GM18951 (cell line): ENCODE data around the gene DHRS11.

Experiments
- POLR2A ChIP-seq: IDR thresholded peaks from 4 replicates; pipeline ENCODE4 v1.6.1; 2011; ENCODE audit warnings: mild to moderate bottlenecking; ENCODE audit not compliant: insufficient read length, insufficient read depth; ENCODE audit errors: extremely low read depth
- in situ Hi-C: fragments of 300-500 bp; cut with MboI; formaldehyde crosslinking; loops from one replicate; pipeline ENCODE4 v1.12.0; 2022; ENCODE audit warnings: low sequenced_read_pairs, mixed read lengths, inconsistent platforms; ENCODE audit not compliant: unreplicated experiment

DHRS11 gene, protein sequence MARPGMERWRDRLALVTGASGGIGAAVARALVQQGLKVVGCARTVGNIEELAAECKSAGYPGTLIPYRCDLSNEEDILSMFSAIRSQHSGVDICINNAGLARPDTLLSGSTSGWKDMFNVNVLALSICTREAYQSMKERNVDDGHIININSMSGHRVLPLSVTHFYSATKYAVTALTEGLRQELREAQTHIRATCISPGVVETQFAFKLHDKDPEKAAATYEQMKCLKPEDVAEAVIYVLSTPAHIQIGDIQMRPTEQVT

DNA sequence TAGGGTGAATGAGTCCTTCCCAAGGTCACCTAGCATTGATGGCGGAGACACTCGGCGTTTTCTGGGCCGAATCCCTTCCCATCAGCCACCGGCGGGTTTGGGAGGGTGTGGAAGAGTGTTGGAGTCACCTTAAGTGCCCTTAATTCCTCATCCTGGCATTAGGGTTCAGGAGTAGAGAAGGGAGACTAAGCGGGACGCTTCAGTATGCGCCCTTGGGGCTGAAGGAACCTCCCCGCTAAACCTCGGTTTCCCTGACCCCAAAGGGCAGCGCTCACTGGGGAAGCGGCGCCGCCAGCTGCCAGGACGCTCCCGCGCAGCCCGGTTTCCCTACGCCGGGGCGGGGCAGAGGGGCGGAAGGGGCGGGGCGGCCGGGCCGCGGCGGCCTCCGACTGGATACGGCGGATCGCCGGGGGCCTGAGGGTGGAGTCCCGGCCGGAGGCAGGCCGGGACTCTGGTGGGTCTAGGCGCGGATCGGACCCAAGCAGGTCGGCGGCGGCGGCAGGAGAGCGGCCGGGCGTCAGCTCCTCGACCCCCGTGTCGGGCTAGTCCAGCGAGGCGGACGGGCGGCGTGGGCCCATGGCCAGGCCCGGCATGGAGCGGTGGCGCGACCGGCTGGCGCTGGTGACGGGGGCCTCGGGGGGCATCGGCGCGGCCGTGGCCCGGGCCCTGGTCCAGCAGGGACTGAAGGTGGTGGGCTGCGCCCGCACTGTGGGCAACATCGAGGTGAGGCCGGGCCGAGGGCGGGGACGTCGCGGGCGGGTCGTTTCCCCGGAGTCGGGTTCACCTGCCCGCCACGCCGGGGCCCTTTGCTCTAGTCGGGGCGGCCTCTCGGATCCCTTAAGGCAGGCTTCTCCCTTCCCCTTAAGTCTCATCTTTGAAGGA, at the start of gene DHRS11:
TSS of gene DHRS11 (plus strand) at position 446 of the 882 bp plus-strand sequence. CDS start at position 577, 131 bp downstream.
- peak; percentile 64 for TF ChIP-seq POLR2A
- in situ Hi-C loops = no loop called here

DNA sequence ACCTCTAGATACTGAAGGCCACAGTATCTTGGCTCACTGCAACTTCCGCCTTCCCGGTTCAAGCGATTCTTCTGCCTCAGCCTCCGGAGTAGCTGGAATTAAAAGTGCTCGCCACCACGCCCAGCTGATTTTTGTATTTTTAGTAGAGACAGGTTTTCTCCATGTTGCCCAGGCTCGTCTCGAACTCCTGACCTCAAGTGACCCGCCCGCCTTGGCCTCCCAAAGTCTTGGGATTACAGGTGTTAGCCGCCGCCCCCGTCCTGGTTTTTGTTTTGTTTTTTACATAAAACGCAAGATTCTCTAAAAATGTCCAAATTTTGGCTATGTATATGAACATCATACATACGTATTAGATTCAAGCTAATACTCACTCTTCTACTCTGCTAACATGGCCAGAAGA, 48.9 kb upstream of the DHRS11 start:
- no peak for TF ChIP-seq POLR2A
- in situ Hi-C loops = no loop called here

DNA sequence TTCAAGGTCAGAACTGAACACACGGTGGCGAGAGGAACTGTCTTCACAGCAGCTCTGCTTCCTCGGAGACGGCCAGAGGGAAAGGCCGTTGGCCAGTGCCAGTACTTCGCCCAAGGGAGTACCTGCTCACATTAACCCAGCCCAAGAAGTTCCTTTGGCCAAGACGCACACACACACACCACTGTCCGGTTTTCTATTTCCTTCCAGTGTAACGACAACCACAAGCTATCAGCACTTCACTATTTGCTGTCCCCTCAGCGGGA, 47.7 kb upstream of the DHRS11 start:
- no peak for TF ChIP-seq POLR2A
- in situ Hi-C loops = no loop called here

DNA sequence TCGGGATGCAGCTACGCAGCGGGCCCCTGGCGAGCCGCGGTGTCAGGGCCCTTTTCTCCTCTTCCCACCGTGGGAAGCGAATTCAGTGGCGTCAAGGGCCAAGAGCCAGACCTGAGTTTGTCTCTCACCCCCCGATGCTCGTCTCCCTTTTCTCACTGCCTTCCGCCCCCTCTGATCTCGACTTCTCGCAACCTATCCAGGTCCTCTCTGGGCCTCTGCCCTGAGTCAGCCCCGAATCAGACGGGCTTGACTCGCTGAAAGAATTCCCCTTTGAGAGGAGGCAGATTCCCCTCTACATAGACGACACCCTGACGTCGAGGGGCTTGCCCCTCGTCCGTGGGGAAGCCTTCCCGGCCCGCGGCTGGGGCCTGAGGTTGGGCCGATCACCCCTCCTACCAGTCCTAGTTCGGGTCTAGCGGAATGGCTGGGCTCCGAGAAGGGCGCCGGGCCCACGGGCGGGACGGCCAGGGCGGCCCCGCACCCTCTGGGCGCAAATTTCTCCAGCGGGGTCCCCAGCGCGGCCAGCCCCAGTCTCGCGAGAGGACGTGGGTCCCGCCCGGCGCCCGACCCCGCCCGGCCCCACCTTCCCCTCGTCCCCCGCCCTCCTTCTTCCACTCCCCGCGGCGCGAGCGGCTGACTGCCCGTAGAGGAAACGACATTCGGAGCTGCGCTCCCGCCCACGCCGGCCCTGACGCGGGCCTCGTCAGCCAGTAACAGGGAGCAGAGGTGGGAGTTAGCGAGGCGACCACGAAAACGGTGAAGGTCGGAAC, 47.2 kb upstream of the DHRS11 start, which contains the start of gene GGNBP2:
TSS of gene GGNBP2 (plus strand) at position 613 of the 770 bp plus-strand sequence. CDS start 806 bp downstream, outside the sequence.
- TF ChIP-seq POLR2A = peak; percentile 86
- in situ Hi-C loops = no loop called here

DNA sequence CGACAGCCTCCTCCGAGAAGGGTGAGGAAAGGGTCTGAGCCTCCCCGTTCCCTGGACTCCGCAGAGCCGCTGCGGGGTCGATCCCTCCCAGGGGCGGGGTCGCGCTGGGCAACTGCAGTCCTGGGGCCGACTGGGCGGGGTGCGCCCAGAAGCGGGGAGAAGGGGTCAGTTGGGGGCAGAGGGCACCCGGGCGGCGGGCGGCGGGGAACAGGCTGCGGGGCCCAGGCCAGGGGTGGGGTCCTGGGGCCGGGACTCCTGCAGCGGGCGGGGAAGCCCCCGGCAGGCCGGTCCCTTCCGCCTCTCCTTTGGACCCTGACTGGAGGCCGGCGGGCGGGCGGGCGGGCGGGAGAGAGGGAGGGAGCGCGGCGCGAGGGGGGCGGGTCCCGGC, 46.6 kb upstream of the DHRS11 start:
- in situ Hi-C loops = no loop called here
- peak; percentile 50 for TF ChIP-seq POLR2A

DNA sequence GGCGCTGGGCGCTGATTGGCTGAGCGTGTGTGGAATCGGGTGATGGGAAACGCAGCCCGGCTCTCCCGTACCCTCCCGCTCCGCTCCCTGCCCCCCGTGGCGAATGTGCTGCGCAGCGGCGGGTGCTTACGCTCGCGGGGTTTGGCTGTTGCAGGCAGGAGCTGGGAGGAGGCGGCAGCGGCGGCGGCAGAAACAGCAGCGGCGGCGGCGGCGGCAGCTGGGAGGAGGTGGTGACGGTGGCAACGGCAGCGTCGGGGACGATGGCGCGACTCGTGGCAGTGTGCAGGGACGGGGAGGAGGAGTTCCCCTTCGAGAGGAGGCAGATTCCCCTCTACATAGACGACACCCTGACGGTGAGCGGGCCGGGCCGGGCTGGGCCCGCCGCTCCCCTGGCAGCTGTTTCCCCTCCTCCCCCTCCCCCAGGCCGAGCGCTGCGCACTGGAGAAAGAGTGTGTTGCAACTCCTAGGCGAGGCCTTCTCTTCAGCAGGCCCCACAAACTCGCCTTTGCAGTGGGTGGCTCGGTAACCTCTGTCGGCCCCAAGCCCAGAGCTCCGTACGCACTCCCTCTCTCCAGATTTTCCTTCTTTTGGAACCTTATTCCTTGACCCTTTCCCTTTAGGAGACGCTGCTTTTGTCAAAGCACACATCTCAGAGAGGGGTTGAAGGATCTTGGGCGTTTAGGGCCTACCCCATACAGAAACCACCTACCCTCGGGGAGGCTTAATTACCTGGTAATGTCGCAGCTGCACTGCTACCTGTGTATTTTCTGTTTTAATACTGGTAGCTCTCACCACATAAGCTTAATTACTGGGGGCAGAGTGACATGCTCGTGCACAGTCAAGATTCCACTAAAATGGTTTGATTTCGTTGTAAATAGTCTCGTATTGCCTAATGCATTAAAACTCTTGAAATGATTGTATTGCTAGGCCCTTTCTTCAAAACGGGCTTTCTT, 45.9 kb upstream of the DHRS11 start:
- in situ Hi-C loops = no loop called here

DNA sequence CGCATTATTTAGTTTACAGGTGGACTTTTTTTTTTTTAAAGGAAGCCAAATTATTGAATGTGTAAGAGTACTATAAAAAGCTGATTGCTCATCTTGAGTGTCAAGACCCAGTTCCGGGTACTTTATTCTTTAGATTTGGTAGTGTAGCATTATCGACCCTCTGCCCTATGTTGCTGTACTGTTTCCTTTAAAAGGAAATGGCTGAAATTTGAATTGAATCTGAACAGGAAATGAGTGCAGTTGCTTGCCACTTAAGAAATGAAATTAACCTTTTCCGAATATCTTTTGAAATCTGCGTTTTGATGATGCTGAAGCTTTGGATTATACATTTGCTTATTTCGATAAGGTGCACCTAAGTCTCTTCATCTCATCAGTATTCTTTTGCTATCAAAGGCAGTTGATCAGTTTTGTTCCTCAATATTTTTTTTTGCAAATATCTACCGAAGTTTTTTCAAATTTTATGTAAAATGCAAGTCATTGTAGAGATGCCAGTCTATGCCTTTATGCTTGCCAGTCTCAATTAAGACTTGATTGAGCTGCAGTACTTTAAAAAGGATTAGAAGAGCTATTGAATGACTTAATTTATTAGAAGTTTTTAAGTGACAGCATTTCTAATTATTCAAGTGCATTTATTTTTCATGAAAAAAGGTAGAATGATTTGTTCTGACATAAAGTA, 45.1 kb upstream of the DHRS11 start:
- no peak for TF ChIP-seq POLR2A
- in situ Hi-C loops = no loop called here

More for the DNA sequence above, 45.9 kb upstream of the DHRS11 start:
- TF ChIP-seq POLR2A = peak; percentile 58

DNA sequence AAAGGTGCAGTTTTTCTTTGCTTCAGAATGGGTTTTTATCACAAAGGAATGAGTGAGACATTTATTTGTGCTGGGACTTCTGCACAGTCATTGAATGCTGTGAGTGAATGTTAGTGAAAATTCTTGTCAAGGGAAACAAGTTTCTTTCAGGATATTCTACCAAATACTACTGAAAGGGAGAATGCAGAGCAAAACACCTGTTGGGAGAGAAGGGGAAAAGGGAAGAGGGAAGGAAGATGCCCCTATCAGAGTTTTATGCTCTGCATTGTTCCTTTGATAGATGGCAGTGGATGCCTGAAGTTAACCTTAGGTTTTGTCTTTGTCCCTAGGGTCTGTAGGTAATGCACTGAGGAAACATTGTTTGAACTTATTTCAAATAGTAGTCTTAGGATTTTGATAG, 43.9 kb upstream of the DHRS11 start:
- in situ Hi-C loops = no loop called here
- no peak for TF ChIP-seq POLR2A

DNA sequence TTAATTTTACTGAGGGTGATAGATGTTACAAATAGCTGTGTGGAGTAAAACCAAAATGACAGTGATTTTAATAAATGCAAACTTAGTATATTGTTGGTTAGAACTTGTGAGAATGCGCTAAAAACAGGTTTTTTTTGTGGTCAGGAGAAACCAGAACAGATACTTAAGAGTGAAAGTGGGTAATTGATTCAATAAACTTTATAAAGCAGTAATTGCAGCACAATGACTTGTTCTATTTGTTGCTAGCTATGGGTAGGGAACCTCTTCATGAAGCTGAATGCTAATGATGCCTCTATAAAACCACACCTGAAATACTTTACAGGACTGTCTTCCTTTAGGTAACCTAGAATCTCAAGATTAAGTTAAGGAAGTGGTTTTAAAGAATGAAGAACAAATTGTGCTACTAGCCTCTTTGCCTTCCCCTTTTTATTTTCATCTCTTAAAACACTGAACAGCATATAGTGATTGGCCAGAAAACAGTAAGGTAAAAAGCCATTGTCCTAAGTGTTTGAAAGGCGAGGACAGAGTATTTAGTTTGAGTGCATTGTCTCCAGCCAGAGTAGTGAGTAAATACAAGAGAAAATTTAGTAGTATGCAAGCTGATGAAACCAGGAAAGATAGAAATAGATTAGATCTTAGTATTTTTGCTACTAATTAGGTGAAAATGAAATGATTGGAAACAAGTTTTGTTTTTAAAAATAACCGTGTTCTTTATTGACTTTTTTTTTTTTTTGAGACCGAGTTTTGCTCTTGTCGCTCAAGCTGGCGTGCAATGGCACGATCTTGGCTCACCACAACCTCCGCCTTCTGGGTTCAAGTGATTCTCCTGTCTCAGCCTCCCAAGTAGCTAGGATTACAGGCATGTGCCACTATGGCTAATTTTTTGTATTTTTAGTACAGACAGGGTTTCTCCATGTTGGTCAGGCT, 40.9 kb upstream of the DHRS11 start:
- in situ Hi-C loops = no loop called here
- TF ChIP-seq POLR2A = no peak

DNA sequence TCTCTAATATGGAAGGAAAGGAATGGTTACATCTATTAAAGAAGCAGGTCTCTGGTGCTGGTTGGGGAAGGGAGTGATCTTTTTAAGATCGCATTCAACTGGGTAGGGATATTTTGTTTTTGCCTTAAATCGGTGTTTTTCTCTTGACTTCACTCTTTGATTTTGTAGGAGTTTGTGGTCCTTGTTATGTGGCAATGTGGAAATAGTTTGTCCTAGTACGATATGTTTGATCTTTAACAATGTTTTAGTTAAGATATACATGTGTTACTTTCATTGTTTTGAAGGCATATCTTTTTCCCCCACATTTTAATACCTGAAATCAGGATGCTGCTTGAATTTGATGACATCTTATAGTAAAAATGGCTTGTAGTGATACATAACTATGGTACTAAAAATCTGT, 38.2 kb upstream of the DHRS11 start:
- TF ChIP-seq POLR2A = no peak
- in situ Hi-C loops = no loop called here

DNA sequence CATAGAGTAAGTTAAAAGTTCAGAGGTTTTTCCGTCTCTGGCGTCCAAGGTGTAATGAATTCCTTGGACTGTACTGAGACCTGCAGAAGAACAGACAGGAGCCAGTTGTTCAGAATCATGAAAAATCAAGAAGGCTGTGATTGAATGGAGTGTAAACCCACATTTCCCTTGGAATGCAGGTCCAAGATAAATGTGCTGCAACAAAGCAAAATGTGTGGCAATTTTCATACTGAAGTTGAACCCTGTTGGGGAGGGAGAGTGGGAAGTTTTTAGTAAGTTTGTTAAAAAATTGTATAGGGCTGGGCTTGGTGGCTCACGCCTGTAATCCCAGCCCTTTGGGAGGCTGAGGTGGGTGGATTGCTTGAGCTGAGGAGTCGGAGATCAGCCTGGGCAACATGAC, 25.6 kb upstream of the DHRS11 start:
- no peak for TF ChIP-seq POLR2A
- in situ Hi-C loops = no loop called here
